Measurements from ENCODE around the gene CHODL.

CHODL gene

GRCh38 chr21:18274370-18274769 is 29.7 kb downstream of the CHODL start:
- no peak for TF ChIP-seq CTCF (conservative IDR thresholded peaks at IDR 0.05; ENCODE audit: low read depth, low read length)
- no peak for DNase-seq (ENCODE audit: low read depth)
- no peak overlapping the region for H3K4me3 ChIP-seq (ENCODE audit: low read depth, low read length)

- DNase-seq (ENCODE audit: low read depth) = no peak
- TF ChIP-seq CTCF (conservative IDR thresholded peaks at IDR 0.05; ENCODE audit: low read depth, low read length) = no peak
- H3K4me3 ChIP-seq (ENCODE audit: low read depth, low read length) = no peak overlapping the region
These were observed 31.1 kb downstream of the CHODL start for GRCh38 chr21:18275781-18276180.

GRCh38 chr21:18285379-18285778 is 40.7 kb downstream of the CHODL start:
- DNase-seq (ENCODE audit: low read depth) = no peak
- no peak overlapping the region for H3K4me3 ChIP-seq (ENCODE audit: low read depth, low read length)
- no peak for TF ChIP-seq CTCF (conservative IDR thresholded peaks at IDR 0.05; ENCODE audit: low read depth, low read length)

- TF ChIP-seq CTCF (conservative IDR thresholded peaks at IDR 0.05; ENCODE audit: low read depth, low read length) = no peak
- DNase-seq (ENCODE audit: low read depth) = no peak
- no peak overlapping the region for H3K4me3 ChIP-seq (ENCODE audit: low read depth, low read length)
These were observed 45.2 kb downstream of the CHODL start for GRCh38 chr21:18289876-18290275.

GRCh38 chr21:18294100-18294499 is 49.5 kb downstream of the CHODL start:
- TF ChIP-seq CTCF (conservative IDR thresholded peaks at IDR 0.05; ENCODE audit: low read depth, low read length) = no peak
- H3K4me3 ChIP-seq (ENCODE audit: low read depth, low read length) = no peak overlapping the region
- no peak for DNase-seq (ENCODE audit: low read depth)

GRCh38 chr21:18298228-18298627 is 53.6 kb downstream of the CHODL start:
- TF ChIP-seq CTCF (conservative IDR thresholded peaks at IDR 0.05; ENCODE audit: low read depth, low read length) = no peak
- H3K4me3 ChIP-seq (ENCODE audit: low read depth, low read length) = no peak overlapping the region
- DNase-seq (ENCODE audit: low read depth) = peak; percentile 4
